GM23338 (cell line): ENCODE data around the gene FAM171A1. TPM values are rescaled to one million over a fixed set of nuclear protein-coding genes. Genes with fewer than 3 reads are reported as not detected.

Experiments used
- ATAC-seq: fragments of 200-7000 bp; cut with Tn5 transposase; 3 replicates; pipeline ENCODE4 v1.9.1; 2020
- DNase-seq: peaks from one replicate; pipeline ENCODE4 v3.0.0-alpha.2; 2015; ENCODE audit warnings: low spot score
- H2AFZ ChIP-seq: fragments of 200-600 bp; sonication (generic); 2 replicates; pipeline ENCODE4 v1.8.0; 2016; ENCODE audit warnings: antibody characterized with exemption, mild to moderate bottlenecking, moderate library complexity
- H3F3A ChIP-seq: fragments of 200-600 bp; sonication (generic); replicated peaks from 2 replicates; pipeline ENCODE4 v1.8.0; 2017; ENCODE audit warnings: antibody characterized with exemption, mixed run types, low read depth
- H3K27ac ChIP-seq: fragments of 200-600 bp; sonication (generic); 2 replicates; pipeline ENCODE4 v1.6.1; 2016; ENCODE audit warnings: low read depth
- H3K27me3 ChIP-seq: fragments of 200-600 bp; sonication (generic); 2 replicates; pipeline ENCODE4 v1.8.0; 2016; ENCODE audit warnings: mild to moderate bottlenecking, mixed run types, moderate library complexity; ENCODE audit not compliant: insufficient read depth
- H3K36me3 ChIP-seq: fragments of 200-600 bp; sonication (generic); 2 replicates; pipeline ENCODE4 v1.8.0; 2016; ENCODE audit warnings: mild to moderate bottlenecking; ENCODE audit not compliant: insufficient read depth
- H3K4me1 ChIP-seq: fragments of 200-600 bp; sonication (generic); 2 replicates; pipeline ENCODE4 v1.8.0; 2016; ENCODE audit warnings: mild to moderate bottlenecking, moderate library complexity; ENCODE audit not compliant: insufficient read depth
- H3K4me2 ChIP-seq: fragments of 200-600 bp; sonication (generic); 2 replicates; pipeline ENCODE4 v1.7.1; 2017; ENCODE audit warnings: mixed run types
- H3K4me3 ChIP-seq: fragments of 200-600 bp; sonication (generic); 2 replicates; pipeline ENCODE4 v1.6.1; 2016; ENCODE audit warnings: mixed run types
- H3K79me2 ChIP-seq: fragments of 200-600 bp; sonication (generic); replicated peaks from 2 replicates; pipeline ENCODE4 v1.8.0; 2017; ENCODE audit warnings: mild to moderate bottlenecking; ENCODE audit not compliant: insufficient read depth
- H3K9me2 ChIP-seq: fragments of 200-600 bp; sonication (generic); 2 replicates; pipeline ENCODE4 v1.8.0; 2017; ENCODE audit not compliant: insufficient read depth
- H4K20me1 ChIP-seq: fragments of 200-600 bp; sonication (generic); replicated peaks from 2 replicates; pipeline ENCODE4 v1.8.0; 2017; ENCODE audit warnings: mild to moderate bottlenecking; ENCODE audit not compliant: insufficient read depth
- H3K27ac Mint-ChIP-seq: 2 replicates; pipeline ENCODE4 v1.8.0; 2020; ENCODE audit warnings: inconsistent platforms, mild to moderate bottlenecking, moderate library complexity, mixed read lengths
- H3K27me3 Mint-ChIP-seq: 3 replicates; pipeline ENCODE4 v1.8.0; 2022; ENCODE audit warnings: low read depth, mild to moderate bottlenecking, moderate library complexity, mixed read lengths, inconsistent platforms; ENCODE audit not compliant: insufficient read depth, poor library complexity
- H3K36me3 Mint-ChIP-seq: 3 replicates; pipeline ENCODE4 v1.8.0; 2021; ENCODE audit warnings: low read depth, mild to moderate bottlenecking, inconsistent platforms, moderate library complexity, mixed read lengths
- H3K4me1 Mint-ChIP-seq: 3 replicates; pipeline ENCODE4 v1.8.0; 2020; ENCODE audit warnings: mild to moderate bottlenecking, inconsistent platforms, mixed read lengths
- H3K4me3 Mint-ChIP-seq: 3 replicates; pipeline ENCODE4 v1.8.0; 2021; ENCODE audit warnings: moderate library complexity, mild to moderate bottlenecking, inconsistent platforms, mixed read lengths
- H3K9me3 Mint-ChIP-seq: 3 replicates; pipeline ENCODE4 v1.8.0; 2020; ENCODE audit warnings: moderate library complexity, mild to moderate bottlenecking, inconsistent platforms, mixed read lengths
- CREB1 ChIP-seq: fragments of 250-450 bp; sonication (Bioruptor Pico); IDR thresholded peaks from 2 replicates; pipeline ENCODE4 v1.5.0; 2020; ENCODE audit warnings: low read depth, mild to moderate bottlenecking, moderate library complexity
- EZH2 ChIP-seq: fragments of 200-600 bp; sonication (generic); IDR thresholded peaks from one replicate; pipeline ENCODE4 v1.8.0; 2017; ENCODE audit warnings: antibody characterized with exemption, mild to moderate bottlenecking, low read depth; ENCODE audit not compliant: unreplicated experiment
- EZH2phosphoT487 ChIP-seq: fragments of 200-600 bp; sonication (generic); IDR thresholded peaks from one replicate; pipeline ENCODE4 v1.8.1; 2018; ENCODE audit warnings: antibody characterized with exemption; ENCODE audit not compliant: unreplicated experiment
- JUNB ChIP-seq: IDR thresholded peaks from one replicate; pipeline ENCODE4 v1.6.1; 2016; ENCODE audit warnings: antibody characterized with exemption; ENCODE audit not compliant: unreplicated experiment
- NANOG ChIP-seq: IDR thresholded peaks from 2 replicates; pipeline ENCODE4 v1.6.1; 2016; ENCODE audit warnings: antibody characterized with exemption, borderline replicate concordance
- POLR2AphosphoS5 ChIP-seq: IDR thresholded peaks from 2 replicates; pipeline ENCODE4 v1.6.1; 2016; ENCODE audit warnings: antibody characterized with exemption, low read depth
- STAT1 ChIP-seq: IDR thresholded peaks from one replicate; pipeline ENCODE4 v1.6.1; 2016; ENCODE audit warnings: antibody characterized with exemption; ENCODE audit not compliant: unreplicated experiment
- ZNF114 ChIP-seq: fragments of 250-450 bp; sonication (Bioruptor Pico); IDR thresholded peaks from 2 replicates; pipeline ENCODE4 v1.5.0; 2020; ENCODE audit warnings: mild to moderate bottlenecking, moderate library complexity
- ZNF331 ChIP-seq: fragments of 250-450 bp; sonication (Bioruptor Pico); IDR thresholded peaks from 2 replicates; pipeline ENCODE4 v1.5.0; 2020; ENCODE audit warnings: low read depth, mild to moderate bottlenecking, moderate library complexity
- polyA plus RNA-seq: library from polyadenylated mRNA; unstranded; fragments of >200 nt; fragmentation: Nextera tagmentation; extraction: Ambion mirVana; gene quantifications from 2 replicates; pipeline ENCODE4 v1.2.1, GENCODE V29; 2016
- total RNA-seq: library from RNA; depleted of rRNA; stranded (reverse); fragments of >200 nt; shearing (Covaris generic); gene quantifications from 2 replicates; pipeline ENCODE4 v1.2.3, GENCODE V29; 2014
- TF ChIP-seq, protein P1 (sequence below): IDR thresholded peaks from one replicate; pipeline ENCODE4 v1.6.1; 2018; ENCODE audit warnings: antibody characterized with exemption; ENCODE audit not compliant: unreplicated experiment
- TF ChIP-seq, protein P2 (sequence below): fragments of 250-450 bp; sonication (Bioruptor Pico); IDR thresholded peaks from 2 replicates; pipeline ENCODE4 v1.5.0; 2020; ENCODE audit warnings: mild to moderate bottlenecking, moderate library complexity
- TF ChIP-seq, protein P3 (sequence below), 2 experiments: fragments of 200-600 bp in 1 of 2; sonication (generic) in 1 of 2; conservative IDR thresholded peaks; 2 replicates each; pipeline versions ENCODE4 v1.5.1 to v1.6.1; 2016 to 2017; ENCODE audit warnings: antibody characterized with exemption in 2 of 2, low read depth in 2 of 2, mild to moderate bottlenecking in 2 of 2, moderate library complexity in 1 of 2
- TF ChIP-seq, protein P4 (sequence below): IDR thresholded peaks from 2 replicates; pipeline ENCODE4 v1.6.1; 2016; ENCODE audit warnings: antibody characterized with exemption

Gene FAM171A1
- total and polyA plus RNA-seq, 2 experiments from 2014 or later: 11.3 to 32.2 TPM

DNA sequence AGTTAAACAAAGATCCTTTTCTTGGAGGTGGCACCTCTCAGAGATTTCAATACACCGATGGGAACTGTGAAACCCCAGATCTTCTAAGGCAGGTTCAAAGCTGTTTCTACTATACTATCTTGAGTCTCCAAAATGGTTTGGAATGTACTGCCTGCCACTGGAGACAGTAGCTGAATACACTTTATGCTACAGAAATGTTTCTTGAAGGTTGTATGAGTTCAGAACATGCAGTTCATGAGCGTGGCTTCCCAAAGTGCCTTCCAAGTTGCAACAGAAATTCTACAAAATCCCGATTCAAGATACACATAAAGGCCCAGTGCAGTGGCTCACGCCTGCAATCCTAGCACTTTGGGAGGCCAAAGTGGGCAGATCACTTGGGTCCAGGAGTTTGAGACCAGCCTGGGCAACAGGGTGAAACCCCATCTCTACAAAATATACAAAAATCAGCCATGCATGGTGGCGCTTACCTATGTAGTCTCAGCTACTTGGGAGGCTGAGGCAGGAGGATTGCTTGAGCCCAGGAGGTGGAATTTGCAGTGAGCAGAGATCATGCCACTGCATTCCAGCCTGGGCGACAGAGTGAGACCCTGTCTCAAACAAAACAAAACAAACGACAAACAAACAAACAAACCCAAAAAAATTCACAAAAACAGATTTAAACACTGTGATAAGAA is 36.3 kb downstream of the FAM171A1 start:
- Histone ChIP-seq H3K79me2 (peaks cover 33% of the 10 kb centered on the region; the same call in 1 of the 2 replicates), H4K20me1 (peaks cover 9% of the 10 kb centered on the region; the same call in 1 of the 2 replicates), H3K27me3 (no peaks in the 10 kb centered on the region), H3F3A (no peaks in the 10 kb centered on the region), H3K36me3 (no peaks in the 10 kb centered on the region), H3K4me1 (peaks cover 12% of the 10 kb centered on the region; the same call in 1 of the 2 replicates), H3K4me3 (no peak overlapping the region), H3K9me2 (no peaks in the 10 kb centered on the region), H3K27ac (no peak overlapping the region), H3K4me2 (no peak overlapping the region), H2AFZ (no peak overlapping the region)
- Mint-ChIP-seq H3K4me3 (no peak overlapping the region), H3K36me3 (no peaks in the 10 kb centered on the region), H3K27ac (no peak overlapping the region), H3K27me3 (no peaks in the 10 kb centered on the region), H3K9me3 (no peaks in the 10 kb centered on the region), H3K4me1 (peaks cover 8% of the 10 kb centered on the region; the same call in 2 of the 3 replicates)
- ATAC-seq (no peak), DNase-seq (no peak)
- TF ChIP-seq NANOG (no peak), JUNB (no peak), ZNF331 (CRISPR knock-in tag) (no peak), EZH2phosphoT487 (no peak), EZH2 (no peak), STAT1 (no peak), CREB1 (CRISPR knock-in tag) (no peak), POLR2AphosphoS5 (no peak), ZNF114 (CRISPR knock-in tag) (no peak)
- TF ChIP-seq, protein P1, sequence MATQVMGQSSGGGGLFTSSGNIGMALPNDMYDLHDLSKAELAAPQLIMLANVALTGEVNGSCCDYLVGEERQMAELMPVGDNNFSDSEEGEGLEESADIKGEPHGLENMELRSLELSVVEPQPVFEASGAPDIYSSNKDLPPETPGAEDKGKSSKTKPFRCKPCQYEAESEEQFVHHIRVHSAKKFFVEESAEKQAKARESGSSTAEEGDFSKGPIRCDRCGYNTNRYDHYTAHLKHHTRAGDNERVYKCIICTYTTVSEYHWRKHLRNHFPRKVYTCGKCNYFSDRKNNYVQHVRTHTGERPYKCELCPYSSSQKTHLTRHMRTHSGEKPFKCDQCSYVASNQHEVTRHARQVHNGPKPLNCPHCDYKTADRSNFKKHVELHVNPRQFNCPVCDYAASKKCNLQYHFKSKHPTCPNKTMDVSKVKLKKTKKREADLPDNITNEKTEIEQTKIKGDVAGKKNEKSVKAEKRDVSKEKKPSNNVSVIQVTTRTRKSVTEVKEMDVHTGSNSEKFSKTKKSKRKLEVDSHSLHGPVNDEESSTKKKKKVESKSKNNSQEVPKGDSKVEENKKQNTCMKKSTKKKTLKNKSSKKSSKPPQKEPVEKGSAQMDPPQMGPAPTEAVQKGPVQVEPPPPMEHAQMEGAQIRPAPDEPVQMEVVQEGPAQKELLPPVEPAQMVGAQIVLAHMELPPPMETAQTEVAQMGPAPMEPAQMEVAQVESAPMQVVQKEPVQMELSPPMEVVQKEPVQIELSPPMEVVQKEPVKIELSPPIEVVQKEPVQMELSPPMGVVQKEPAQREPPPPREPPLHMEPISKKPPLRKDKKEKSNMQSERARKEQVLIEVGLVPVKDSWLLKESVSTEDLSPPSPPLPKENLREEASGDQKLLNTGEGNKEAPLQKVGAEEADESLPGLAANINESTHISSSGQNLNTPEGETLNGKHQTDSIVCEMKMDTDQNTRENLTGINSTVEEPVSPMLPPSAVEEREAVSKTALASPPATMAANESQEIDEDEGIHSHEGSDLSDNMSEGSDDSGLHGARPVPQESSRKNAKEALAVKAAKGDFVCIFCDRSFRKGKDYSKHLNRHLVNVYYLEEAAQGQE: no peak
- TF ChIP-seq, protein P2, sequence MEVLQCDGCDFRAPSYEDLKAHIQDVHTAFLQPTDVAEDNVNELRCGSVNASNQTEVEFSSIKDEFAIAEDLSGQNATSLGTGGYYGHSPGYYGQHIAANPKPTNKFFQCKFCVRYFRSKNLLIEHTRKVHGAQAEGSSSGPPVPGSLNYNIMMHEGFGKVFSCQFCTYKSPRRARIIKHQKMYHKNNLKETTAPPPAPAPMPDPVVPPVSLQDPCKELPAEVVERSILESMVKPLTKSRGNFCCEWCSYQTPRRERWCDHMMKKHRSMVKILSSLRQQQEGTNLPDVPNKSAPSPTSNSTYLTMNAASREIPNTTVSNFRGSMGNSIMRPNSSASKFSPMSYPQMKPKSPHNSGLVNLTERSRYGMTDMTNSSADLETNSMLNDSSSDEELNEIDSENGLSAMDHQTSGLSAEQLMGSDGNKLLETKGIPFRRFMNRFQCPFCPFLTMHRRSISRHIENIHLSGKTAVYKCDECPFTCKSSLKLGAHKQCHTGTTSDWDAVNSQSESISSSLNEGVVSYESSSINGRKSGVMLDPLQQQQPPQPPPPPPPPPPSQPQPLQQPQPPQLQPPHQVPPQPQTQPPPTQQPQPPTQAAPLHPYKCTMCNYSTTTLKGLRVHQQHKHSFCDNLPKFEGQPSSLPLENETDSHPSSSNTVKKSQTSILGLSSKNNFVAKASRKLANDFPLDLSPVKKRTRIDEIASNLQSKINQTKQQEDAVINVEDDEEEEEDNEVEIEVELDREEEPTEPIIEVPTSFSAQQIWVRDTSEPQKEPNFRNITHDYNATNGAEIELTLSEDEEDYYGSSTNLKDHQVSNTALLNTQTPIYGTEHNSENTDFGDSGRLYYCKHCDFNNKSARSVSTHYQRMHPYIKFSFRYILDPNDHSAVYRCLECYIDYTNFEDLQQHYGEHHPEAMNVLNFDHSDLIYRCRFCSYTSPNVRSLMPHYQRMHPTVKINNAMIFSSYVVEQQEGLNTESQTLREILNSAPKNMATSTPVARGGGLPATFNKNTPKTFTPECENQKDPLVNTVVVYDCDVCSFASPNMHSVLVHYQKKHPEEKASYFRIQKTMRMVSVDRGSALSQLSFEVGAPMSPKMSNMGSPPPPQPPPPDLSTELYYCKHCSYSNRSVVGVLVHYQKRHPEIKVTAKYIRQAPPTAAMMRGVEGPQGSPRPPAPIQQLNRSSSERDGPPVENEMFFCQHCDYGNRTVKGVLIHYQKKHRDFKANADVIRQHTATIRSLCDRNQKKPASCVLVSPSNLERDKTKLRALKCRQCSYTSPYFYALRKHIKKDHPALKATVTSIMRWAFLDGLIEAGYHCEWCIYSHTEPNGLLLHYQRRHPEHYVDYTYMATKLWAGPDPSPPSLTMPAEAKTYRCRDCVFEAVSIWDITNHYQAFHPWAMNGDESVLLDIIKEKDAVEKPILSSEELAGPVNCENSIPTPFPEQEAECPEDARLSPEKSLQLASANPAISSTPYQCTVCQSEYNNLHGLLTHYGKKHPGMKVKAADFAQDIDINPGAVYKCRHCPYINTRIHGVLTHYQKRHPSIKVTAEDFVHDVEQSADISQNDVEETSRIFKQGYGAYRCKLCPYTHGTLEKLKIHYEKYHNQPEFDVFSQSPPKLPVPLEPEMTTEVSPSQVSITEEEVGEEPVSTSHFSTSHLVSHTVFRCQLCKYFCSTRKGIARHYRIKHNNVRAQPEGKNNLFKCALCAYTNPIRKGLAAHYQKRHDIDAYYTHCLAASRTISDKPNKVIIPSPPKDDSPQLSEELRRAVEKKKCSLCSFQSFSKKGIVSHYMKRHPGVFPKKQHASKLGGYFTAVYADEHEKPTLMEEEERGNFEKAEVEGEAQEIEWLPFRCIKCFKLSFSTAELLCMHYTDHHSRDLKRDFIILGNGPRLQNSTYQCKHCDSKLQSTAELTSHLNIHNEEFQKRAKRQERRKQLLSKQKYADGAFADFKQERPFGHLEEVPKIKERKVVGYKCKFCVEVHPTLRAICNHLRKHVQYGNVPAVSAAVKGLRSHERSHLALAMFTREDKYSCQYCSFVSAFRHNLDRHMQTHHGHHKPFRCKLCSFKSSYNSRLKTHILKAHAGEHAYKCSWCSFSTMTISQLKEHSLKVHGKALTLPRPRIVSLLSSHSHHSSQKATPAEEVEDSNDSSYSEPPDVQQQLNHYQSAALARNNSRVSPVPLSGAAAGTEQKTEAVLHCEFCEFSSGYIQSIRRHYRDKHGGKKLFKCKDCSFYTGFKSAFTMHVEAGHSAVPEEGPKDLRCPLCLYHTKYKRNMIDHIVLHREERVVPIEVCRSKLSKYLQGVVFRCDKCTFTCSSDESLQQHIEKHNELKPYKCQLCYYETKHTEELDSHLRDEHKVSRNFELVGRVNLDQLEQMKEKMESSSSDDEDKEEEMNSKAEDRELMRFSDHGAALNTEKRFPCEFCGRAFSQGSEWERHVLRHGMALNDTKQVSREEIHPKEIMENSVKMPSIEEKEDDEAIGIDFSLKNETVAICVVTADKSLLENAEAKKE (CRISPR knock-in tag): no peak
- TF ChIP-seq, protein P3, sequence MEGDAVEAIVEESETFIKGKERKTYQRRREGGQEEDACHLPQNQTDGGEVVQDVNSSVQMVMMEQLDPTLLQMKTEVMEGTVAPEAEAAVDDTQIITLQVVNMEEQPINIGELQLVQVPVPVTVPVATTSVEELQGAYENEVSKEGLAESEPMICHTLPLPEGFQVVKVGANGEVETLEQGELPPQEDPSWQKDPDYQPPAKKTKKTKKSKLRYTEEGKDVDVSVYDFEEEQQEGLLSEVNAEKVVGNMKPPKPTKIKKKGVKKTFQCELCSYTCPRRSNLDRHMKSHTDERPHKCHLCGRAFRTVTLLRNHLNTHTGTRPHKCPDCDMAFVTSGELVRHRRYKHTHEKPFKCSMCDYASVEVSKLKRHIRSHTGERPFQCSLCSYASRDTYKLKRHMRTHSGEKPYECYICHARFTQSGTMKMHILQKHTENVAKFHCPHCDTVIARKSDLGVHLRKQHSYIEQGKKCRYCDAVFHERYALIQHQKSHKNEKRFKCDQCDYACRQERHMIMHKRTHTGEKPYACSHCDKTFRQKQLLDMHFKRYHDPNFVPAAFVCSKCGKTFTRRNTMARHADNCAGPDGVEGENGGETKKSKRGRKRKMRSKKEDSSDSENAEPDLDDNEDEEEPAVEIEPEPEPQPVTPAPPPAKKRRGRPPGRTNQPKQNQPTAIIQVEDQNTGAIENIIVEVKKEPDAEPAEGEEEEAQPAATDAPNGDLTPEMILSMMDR (conservative IDR thresholded peaks at IDR 0.05; ENCODE audit: low read depth in 2 of 2): no peak
- TF ChIP-seq, protein P4, sequence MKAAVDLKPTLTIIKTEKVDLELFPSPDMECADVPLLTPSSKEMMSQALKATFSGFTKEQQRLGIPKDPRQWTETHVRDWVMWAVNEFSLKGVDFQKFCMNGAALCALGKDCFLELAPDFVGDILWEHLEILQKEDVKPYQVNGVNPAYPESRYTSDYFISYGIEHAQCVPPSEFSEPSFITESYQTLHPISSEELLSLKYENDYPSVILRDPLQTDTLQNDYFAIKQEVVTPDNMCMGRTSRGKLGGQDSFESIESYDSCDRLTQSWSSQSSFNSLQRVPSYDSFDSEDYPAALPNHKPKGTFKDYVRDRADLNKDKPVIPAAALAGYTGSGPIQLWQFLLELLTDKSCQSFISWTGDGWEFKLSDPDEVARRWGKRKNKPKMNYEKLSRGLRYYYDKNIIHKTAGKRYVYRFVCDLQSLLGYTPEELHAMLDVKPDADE: no peak
